Activated CD4-positive, CD25-positive, alpha-beta regulatory T cell treated with anti-CD3 and anti-CD28 coated beads, Interleukin-2, amount 50 U/mL, for 24 hours (primary cell): ENCODE data around the gene SLC9C1.
A peak's percentile ranks its signal among the peaks of the same experiment; 100 is the strongest.

ENCODE experiments used
- ATAC-seq, 2 donors: fragments of 150-1000 bp; cut with Tn5 transposase; one replicate each; pipeline ENCODE4 v1.10.0; 2021; ENCODE audit warnings: mild to moderate bottlenecking in 1 of 2, moderate library complexity in 1 of 2

SLC9C1 gene

GRCh38 chr3:112293368-112294321 is at the start of gene SLC9C1:
SLC9C1 (minus strand) TSS chr3:112294216; CDS start chr3:112286791, 7,425 bp downstream.
- ATAC-seq, result peak; percentile 42 to 49

GRCh38 chr3:112341386-112341785 is 47.4 kb upstream of the SLC9C1 start:
- ATAC-seq, result no peak

- ATAC-seq, result no peak
Observed at GRCh38 chr3:112339609-112340008, 45.6 kb upstream of the SLC9C1 start.

- ATAC-seq, result no peak
Observed at GRCh38 chr3:112339134-112339533, 45.1 kb upstream of the SLC9C1 start.

GRCh38 chr3:112338727-112339056 is 44.7 kb upstream of the SLC9C1 start:
- ATAC-seq, result peak; percentile 17 to 41

GRCh38 chr3:112338021-112338726 is 44.2 kb upstream of the SLC9C1 start:
- peak; percentile 85 for ATAC-seq

GRCh38 chr3:112335434-112335781 is 41.4 kb upstream of the SLC9C1 start:
- ATAC-seq, result no peak

GRCh38 chr3:112334691-112335433 is 40.8 kb upstream of the SLC9C1 start:
- ATAC-seq, result no peak

GRCh38 chr3:112333381-112334317 is 39.6 kb upstream of the SLC9C1 start:
- peak in 1 of 2 donors; percentile 14 for ATAC-seq

- ATAC-seq, result peak; percentile 47 to 55
Observed at GRCh38 chr3:112333002-112333380, 39.0 kb upstream of the SLC9C1 start, which contains the start of gene CD200. CD200 (plus strand) TSS chr3:112333156; CDS start chr3:112333213, 57 bp downstream.

- ATAC-seq, result no peak
Observed at GRCh38 chr3:112331851-112332250, 37.8 kb upstream of the SLC9C1 start.

- ATAC-seq, result peak; percentile 93 to 95
Observed at GRCh38 chr3:112327371-112327951, 33.4 kb upstream of the SLC9C1 start.

- no peak for ATAC-seq
Observed at GRCh38 chr3:112321867-112322652, 28.0 kb upstream of the SLC9C1 start.

GRCh38 chr3:112320691-112321090 is 26.7 kb upstream of the SLC9C1 start:
- ATAC-seq, result no peak

GRCh38 chr3:112319516-112320276 is 25.7 kb upstream of the SLC9C1 start:
- ATAC-seq, result no peak

GRCh38 chr3:112315791-112316190 is 21.8 kb upstream of the SLC9C1 start:
- ATAC-seq, result no peak

GRCh38 chr3:112314649-112315048 is 20.6 kb upstream of the SLC9C1 start:
- ATAC-seq, result no peak

- ATAC-seq, result no peak
Observed at GRCh38 chr3:112308151-112308911, 14.3 kb upstream of the SLC9C1 start.

- ATAC-seq, result no peak
Observed at GRCh38 chr3:112307557-112307956, 13.5 kb upstream of the SLC9C1 start.
